GM19035 (cell line): ENCODE data around the gene SDS.

Experiments
- ATAC-seq: cut with Tn5 transposase; IDR thresholded peaks from one replicate; pipeline ENCODE4 v1.9.1; 2021; ENCODE audit not compliant: unreplicated experiment

The SDS gene

DNA sequence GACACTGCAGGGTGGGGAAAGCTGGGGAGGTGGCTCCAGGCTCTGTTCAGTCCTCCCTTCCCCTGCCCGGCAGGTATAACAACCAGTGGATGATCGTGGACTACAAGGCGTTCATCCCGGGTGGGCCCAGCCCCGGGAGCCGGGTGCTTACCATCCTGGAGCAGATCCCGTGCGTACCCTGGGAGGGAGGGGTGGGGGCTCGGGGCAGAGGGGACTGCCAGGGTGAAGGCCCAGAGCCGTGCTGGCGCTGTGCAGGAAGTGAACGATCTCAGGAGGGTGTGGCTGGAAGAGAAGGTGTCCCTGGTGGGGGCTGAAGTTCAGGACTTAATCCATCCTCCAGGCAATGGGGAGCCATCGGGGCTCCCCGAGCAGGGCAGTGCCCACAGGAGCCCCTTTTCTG is 18.9 kb downstream of the SDS start:
- no peak for ATAC-seq

DNA sequence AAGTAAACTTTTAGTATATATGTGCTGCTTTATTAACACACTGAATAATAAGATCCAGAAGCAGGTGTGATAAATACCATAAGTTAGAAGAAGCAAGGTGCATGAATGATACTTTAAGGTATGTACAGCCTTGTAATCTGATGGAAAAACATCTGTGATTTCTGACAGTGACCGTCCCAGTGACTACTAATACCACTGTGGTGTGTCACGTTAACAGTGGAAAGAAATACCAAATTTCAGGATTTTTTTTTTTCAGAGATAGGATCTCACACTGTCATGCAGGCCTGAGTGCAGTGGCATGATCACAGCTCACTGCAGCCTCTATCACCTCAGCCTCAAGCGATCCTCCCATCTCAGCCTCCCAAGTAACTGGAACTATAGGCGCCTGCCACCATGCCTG is 21.5 kb downstream of the SDS start:
- no peak for ATAC-seq

DNA sequence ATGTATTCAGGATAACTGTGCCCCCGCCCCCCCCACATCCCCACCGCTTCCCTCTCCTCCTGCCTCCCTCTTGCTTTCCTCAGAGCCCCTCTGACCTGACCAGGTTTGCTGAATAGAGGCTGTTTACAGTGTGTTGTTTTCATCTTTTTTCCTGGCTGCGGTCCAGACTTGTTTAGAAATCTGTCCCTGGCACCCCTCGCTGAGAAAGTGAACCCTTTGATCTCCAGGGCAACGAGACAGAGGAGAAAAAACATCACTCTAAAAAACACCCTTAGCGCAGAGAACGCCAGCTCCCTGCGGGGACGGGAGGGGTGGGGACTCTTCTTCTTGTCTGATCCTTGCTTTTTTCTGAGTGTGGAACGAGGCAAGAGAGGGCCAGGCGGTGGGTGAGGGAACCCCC is 22.5 kb downstream of the SDS start:
- no peak for ATAC-seq

DNA sequence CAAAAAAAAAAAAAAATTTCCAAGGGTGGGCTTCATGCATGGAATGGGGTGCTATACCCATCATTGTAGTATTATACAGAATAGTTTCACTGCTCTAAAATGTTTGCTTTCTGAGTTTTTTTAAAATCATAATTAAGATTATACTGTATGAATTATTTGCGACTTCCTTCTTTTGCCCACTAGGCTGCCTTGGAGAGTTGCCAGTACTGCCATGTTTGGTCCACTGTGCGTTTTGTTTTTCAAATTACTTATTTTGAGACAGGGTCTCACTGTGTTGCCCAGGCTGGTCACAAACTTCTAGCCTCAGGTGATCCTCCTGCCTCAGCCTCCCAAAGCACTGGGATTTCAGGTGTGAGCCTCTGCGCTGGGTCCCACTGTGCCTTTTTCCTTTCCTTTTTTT is 25.4 kb downstream of the SDS start:
- ATAC-seq, result no peak

DNA sequence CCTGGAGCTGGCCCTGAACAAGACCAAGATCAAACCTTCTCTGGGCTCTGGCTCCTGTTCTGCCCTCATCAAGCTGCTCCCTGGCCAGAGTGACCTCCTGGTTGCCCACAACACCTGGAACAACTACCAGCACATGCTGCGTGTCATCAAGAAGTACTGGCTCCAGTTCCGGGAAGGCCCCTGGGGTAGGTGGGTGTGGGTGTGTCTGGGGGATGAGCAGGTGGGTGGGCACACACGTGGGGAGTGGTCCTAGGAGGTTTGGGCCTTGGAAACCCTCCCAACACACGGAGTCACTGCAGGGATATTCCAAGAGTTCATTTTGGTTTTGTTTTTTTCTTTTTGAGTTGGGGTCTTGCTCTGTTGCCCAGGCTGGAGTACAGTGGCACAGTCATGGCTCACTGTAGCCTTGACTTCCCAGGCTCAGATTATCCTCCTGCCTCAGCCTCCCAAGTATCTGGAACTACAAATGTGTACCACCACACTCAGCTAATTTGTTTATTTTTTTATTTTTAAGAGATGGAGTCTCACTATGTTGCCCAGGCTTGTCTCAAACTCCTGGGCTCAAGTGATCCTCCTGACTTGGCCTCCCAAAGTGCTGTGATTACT is 28.8 kb downstream of the SDS start:
- no peak for ATAC-seq

DNA sequence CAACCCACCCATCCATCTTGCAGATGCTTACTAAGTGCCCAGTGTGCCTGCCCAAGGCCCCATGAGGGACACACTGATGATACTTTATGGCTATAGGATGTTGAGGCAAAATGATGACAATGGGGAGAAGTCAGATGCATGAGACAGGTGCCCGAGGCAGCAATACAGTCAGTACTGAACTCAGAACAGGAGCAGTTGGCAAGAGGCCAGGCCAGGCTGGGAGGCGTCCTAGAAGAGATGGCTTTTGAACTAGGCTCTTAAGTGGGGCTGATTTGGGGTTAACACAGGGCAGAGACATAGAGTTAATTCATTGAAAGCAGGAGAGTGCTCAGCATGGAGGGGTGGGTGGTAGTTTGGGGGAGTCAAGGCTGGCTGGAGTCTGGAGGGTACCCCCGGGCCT is 29.7 kb downstream of the SDS start:
- ATAC-seq, result no peak

DNA sequence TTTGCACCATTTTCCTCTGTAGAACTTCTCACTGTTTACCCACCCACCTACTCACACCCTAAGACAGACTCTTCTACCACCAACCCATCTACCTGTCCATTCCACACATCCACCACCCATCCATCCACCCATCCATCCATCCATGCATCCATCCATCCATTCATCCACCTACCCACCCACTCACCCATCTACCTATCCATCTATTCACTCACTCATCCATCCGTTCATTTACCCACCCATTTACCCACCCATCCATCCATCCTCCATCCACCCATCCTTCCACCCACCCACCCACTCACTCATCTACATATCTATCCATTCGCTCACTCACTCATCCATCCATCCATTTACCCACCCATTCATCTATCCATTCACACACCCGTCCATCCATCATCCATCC is 30.2 kb downstream of the SDS start:
- no peak for ATAC-seq

DNA sequence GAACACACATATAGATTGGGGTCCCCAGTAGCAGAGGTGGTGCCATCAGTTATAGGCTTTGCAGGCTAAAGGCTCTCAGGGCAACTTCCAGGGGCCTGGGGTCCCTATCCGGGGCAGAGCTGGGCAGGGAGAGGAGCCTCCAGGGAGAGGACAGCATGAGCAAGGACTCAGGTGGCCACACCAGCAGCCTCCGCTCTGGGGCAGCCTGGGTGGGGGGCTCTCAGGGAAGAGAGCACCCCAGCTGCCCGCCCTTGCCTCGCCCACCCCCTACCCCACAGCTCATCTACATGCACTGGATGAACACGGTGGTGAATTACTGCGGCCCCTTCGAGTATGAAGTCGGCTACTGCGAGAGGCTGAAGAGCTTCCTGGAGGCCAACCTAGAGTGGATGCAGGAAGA is 31.3 kb downstream of the SDS start:
- ATAC-seq, result no peak

DNA sequence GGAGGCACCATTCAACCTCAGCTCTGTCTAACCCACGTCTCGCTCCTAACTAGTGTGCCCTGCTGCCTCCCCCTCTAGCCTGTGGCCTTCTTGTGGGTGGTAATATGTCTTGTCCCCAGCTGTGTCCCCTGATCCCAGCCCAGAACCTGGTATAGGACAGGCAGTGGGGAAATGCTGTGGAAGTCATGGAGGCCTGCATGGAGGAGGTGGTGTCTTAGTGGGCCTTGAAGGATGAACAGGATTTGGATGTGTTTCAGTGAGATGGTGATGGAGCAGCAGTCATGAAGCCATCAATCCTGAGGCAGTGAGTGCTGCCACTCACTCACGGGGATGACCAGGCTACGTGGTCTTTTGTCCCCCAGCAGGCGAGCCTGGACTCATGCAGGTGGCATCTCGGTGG is 31.9 kb downstream of the SDS start:
- no peak for ATAC-seq

DNA sequence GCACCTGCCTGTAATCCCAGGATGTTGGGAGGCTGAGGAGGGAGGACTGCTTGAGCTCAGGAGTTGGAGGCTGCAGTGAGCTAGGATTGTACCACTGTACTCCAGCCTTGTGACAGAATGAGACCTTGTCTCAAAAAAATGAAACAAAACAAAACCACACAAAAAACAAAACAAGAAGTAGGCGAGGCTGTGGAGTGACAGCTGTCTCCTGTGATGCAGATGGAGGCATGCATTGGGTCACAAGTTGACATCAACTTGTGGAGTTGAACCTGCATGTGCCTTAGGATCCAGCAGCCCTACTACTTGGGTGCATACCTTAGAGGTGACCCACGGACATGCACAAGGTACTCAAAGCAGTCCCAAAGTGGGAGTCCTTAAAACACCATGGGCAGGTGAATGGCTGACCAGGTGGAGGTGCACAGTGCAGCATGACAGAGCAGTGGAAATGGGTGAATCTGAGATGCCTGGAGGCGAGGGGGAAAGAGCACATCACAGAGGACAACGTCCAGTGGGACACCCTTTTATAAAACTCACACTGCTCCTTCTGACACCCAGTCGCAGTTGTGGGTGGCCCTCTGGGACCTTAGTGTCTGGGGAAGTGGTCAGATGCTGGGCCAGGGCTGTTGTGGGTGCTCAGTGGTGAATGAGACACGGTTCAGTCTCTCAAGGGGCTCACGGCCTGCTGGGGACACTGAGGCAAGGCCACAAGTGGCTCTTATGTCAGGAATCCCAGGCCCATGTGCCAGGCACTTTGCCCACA is 32.6 kb downstream of the SDS start:
- no peak for ATAC-seq

DNA sequence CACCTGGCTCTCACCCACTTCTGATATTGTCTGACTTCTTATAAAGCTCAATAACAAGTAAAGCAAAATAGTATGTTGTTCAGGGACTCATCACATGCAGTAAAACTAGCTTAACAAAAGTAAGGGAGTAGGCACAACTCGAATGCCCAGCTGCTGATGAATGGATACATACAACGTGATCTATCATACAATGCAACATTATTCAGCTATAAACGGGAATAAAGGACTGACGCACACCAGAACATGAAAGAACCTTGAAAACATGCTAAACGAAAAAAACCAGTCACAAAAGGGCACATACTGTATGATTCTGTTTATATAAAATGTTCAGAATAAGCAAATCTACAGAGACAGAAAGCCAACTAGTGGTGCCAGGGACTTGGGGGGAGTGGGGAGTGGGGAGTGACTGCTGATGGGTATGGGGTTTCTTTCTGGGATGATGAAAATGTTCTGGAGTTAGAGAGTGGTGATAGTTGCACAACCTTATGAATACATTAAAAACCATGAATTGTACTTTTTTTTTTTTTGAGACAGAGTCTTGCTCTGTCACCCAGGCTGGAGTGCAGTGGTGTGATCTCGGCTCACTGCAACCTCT is 34.2 kb downstream of the SDS start:
- ATAC-seq, result no peak

DNA sequence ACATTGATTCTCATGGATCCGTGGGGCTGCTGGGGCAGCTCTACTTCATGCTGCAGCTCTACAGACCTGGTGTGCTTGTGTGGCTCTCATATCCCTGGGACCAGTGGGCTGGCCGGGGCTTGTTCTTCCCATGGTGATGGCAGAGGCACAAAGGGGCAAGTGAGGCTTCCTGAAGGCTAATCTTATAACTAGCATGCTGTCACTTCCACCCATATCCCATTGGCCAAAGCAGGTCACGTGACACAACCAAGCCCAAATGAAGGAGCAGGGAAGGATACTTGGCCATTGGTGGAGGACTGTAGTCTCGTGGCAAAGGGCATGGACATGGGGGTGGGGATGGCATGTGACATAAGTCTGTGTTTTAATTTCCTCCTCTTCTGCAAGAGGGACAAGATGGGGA is 35.4 kb downstream of the SDS start:
- ATAC-seq, result no peak

DNA sequence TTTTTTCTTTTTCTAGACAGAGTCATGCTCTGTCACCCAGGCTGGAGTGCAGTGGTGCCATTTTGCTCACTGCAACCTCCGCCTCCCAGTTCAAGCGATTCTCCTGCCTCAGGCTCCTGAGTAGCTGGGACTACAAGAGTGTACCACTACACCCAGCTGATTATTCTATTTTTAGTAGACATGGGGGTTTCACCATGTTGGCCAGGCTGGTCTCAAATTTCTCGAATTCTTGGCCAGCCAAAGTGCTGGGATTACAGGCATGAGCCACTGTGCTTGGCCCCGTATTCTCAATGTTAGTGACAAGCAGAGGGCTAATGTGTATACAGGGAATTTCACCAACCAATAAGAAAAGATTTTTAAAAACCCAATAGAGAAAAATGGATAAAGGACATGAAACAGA is 36.9 kb downstream of the SDS start:
- ATAC-seq, result no peak

DNA sequence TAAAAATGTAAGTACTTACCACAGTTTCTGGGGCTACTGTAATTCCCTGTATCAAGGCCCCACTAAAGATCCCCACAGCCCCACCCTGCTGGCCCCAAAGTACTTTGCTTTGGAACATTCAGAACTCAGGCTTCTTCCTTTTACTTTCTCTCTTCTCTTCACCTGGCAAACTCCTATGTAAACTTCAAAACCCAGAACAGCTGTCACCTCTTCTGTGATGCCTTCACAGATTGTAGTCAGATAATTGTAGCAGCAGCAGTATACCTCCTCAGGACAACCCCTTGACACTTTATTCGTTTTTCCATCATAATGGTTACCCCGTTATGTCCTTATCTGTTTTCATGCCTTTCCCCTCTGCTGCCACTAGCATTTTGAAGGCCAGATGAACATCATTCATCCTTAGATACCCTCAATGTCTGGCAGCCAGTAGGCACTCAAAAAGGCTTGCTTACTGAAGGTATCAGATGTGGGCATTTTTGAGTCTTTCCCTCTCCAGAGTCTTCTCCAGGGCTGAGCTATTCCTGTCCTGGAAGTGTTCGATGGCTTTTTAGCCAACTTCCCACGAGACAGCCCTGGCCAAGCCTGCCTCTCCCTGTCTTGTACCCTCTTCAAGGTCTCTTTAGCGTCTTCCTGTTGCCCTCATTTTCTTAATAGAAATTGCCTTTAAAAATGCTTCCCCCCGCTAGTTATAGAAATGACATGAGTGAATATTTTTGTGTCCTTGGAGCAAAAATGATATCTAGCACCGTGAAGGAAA is 37.9 kb downstream of the SDS start:
- no peak for ATAC-seq

DNA sequence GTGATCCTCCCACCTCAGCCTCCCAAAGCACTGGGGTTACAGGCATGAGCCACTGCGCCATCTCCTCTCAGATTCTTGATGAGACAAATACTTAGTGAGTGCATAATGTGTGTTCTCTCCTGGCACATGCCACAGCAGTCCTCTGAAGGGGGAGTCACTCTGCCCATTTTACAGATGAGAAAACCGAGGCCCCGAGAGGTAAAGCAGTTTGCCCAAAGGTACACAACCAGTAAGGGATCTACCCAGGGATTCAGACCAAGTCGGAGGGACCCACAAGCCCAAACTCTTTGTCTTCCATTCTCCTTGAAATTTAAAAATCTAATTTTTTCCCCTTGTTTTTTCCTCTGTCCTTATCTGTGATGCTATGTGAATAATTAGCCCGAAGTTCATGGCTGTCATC is 39.0 kb downstream of the SDS start:
- no peak for ATAC-seq

DNA sequence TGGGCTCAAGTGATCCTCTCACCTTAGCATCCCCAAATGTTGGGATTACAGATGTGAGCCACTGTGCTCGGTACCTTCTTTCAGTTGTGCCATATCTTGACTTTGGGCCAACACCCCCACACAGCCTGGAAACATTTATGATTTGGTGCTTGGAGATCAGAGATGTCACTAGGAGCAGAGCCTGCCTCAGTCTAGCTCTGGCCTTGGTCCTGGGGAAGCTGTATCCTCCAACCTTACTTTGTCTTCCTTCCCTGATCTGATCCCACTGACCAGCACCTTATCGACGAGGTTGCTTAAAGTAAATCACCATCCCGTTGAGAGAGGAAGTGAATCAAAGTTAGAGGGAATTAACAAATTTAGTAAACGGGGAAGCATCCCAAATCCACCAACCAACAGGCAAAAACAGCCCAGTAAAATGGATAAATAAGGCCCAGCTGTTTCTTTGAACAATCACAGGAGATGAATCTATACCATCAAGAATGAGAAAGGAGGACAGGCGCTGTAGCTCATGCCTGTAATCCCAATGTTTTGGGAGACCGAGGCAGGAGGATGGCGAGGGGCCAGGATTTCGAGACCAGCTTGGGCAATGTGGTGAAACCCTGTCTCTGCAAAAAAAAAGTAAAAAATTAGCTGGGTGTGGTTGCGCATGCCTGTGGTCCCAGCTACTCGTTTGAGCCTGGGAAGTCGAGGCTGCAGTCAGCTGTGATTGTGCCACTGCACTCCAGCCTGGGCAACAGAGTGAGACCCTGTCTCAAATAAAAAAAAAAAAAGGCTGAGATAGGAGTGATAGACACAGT is 41.9 kb downstream of the SDS start:
- ATAC-seq, result no peak

DNA sequence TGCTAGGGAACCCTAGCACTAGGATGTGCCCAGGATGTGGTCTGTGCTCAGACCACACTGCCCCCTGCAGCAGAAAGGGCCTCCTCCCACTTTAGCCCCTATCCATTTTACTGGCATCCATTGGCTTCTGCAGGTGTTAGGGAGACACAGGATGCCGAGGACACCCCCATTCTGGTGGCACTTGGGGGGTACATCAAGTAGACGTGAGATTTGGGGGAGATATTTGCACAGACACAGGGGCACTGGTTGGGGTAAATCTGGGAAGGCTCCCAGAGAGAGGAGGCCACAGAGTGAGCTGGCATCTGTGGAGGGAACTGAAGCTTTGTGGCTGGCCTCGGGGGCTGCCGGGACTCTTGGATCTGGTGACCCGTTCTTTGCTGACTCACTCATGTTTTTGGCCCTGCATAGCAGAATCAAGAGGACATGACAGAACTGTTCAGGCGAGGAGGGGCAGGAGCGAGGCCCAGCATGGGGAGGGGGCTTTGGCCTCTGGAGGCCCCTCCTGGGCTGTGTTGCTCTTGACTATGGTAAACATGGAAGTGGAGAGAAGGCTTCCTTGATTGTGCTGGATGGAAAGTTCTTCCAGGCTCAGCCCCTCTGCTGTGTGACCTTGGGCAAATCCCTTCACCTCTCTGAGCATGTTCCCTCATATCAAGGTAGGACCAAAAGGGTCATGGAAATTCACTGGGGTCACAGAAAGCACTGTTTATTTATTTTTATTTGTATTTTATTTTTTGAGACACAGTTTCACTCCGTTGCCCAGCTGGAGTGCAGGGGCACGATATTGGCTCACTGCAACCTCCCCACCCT is 43.5 kb downstream of the SDS start:
- no peak for ATAC-seq

DNA sequence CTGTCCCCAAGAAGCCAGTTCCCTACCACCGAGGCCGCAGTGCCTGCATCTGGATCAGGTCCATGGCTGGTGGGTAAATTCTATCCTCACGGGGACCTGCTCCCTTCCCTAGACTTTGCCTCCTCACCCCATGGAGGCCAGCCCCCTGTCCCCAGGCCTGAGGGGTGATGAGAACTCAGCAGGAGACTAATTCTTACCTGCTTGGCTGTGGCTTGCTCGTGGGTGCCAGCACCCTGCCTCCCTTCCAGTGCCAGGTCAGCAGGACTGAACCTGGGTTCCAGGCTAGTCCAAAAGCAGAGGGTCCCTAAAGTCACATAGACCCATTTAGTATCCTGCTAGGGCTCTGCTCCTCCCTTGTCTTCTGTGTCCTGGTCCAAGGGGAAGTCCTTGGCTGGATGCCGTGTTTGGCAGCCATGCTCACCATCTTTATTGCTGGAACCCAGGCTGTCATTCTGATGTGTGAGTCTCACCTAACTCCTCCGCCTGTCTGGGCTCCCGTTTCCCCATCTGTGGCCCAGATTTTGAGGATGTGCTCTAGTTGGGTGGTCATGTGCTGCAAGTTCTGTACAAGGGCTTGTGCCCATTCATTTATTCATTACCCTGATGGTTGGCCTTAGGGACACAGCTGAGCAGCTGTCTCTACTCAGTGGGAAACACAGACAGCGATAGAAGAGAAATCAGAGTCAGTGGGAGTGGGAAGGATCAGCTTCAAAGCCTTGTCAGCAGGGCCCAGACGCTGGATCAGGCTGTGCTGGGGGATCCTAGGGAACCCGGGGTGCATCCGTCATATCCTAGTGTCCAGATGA is 44.4 kb downstream of the SDS start:
- ATAC-seq, result peak; percentile 8

DNA sequence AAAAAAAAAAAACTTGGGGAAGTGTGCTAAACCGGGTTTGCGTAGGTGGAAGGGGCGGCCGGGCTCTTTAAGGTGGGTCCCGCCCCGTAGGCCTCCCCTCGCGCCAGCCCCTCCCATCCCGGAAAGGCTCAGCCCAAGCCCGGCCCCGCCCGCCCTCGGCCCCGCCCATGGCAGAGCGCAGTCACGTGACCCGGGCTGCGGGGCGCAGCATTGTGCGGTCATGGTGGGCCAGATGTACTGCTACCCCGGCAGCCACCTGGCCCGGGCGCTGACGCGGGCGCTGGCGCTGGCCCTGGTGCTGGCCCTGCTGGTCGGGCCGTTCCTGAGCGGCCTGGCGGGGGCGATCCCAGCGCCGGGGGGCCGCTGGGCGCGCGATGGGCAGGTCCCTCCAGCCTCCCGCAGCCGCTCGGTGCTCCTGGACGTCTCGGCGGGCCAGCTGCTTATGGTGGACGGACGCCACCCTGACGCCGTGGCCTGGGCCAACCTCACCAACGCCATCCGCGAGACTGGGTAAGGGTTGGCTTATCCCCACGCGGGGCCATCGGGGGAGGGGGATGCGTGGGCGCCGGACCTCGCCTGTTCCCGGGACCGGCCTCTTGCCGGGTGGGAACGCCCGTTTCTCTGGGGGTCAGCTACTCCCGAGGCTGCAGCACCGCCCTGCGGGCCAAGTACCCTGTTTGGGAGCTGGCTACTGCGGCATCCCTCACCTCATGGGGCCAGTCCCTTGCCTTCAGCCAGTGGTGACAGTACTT is 45.1 kb downstream of the SDS start, which contains the start of gene PLBD2:
Gene PLBD2, plus strand, starts transcription at position 207 of the 752 bp plus-strand sequence. Its CDS starts 14 bp downstream, at position 221.
- ATAC-seq, result peak; percentile 95
